DMS 273 (cell line): ENCODE measurements around the gene ADCY2.
"Not testable (repeated sequence)": the region's sequence is repeated elsewhere in the genome, so short reads cannot be mapped to it uniquely, and the experiment has no call there.

Source experiments
- DNase-seq: peaks from one replicate; lab custom pipeline; 2025; ENCODE audit not compliant: unreplicated experiment; lab: John Stamatoyannopoulos, UW

The ADCY2 gene

DNA sequence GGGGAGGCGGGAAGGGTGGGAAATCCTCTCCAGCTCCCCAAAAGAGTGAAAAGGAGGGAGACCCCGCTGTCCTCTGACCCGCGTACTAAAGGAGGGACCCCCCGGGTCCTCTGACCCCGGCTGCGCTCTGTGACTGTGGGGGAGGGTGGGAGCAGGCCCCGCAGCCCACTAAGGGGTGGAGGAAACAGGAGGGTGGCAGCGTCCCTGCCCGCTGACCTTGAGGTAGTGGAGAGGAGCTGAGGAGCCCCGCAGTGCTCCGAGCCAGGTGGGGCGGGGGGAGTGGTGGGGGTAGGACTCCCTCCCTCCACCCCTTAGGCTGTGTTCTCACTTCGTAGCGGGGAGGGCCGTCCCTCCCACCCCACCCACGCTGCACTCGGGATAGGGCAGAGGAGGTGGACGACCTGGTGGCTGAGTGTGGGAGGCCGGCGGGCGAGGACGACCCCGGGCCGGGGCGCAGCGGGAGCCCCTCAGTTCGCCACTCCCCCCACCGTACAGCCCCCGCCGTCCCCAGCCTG lies 449 bp upstream of the ADCY2 start:
- no peak for DNase-seq

DNA sequence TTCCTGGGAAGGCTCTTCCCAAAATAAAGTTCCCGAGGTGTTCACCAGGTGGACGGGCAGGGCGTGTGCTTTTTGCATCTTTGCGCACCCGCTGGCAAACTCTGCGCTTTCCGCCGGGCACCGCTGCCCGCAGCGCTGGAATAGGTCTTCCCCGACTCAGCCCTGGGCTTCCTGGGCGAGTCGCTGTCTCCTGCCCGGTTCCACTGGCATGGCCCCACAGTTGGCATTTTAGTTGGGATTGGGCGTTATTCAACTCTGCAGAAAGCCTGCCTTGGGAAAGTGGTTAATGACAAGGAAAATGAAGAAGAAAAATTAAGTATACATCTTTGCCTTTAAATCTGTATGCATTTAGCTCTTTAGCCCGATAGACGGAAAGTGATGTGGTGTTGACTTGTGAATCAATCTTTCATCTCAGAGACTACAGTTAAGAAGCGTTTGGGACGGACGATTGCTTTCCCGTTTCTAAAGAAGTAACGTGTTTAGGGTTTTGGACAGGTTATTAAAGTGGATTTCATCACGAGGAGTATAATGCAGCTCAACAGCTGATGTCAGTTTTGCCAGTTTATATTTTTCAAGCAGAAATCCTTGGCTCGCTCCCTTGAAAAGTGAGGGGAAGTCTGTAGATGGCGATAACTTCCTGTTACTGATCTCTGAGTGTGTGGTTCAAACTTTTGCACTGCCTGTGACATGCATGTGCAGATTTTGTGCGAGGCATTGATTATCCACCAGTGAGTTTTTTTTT lies 946 bp downstream of the ADCY2 start:
- peak; percentile 70 for DNase-seq

DNA sequence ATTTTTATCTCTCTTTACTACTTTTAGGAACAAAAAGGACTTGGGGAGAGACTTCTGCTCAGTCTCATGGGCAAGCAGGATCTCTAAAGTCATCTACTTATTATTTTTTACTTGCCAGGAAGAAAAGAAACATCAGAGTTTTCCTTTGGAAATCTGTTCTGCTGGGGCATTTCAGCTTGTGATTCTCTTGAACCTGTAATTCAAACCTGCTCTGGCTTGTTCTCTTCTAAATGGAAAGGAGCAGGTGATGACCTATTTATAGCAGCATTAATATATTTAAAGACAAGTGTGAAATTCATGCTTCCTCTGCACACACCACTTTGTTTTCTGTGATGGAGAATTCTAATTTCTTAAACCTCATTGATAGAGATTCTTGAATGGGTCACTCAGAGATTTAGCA lies 2.0 kb downstream of the ADCY2 start:
- no peak for DNase-seq

- DNase-seq, result peak; percentile 8
Measured at GRCh38 chr5:7398596-7399280, 2.8 kb downstream of the ADCY2 start.

- DNase-seq, result no peak
Measured at GRCh38 chr5:7405277-7405676, 9.3 kb downstream of the ADCY2 start.

DNA sequence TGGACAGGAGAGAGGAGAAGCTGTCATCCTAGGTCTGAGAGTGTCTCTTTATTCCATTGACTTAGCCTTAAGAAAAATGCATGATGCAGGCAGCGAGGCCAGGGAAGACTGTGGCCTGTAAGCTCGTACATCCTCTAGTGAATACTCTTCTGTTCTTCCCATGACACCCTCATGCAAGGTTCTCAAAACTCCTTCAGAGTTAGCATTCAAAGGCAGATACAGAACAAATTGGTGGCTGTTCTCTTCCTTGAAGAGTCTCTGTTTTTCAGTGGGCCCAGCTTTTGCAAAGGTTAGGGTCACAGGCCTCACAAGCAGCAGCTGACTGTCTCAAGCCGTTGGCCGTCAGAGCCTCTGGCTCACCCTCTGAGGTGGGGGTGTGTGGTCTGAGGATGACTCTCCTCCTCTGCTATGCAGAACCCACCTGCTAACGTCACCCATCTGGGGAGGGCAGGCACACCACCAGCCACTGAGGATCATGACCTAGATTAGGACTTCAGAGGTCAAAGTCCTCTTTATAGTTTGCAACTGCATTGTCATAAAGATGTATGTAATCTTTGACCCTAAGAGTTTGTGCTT lies 15.1 kb downstream of the ADCY2 start:
- no peak for DNase-seq

DNA sequence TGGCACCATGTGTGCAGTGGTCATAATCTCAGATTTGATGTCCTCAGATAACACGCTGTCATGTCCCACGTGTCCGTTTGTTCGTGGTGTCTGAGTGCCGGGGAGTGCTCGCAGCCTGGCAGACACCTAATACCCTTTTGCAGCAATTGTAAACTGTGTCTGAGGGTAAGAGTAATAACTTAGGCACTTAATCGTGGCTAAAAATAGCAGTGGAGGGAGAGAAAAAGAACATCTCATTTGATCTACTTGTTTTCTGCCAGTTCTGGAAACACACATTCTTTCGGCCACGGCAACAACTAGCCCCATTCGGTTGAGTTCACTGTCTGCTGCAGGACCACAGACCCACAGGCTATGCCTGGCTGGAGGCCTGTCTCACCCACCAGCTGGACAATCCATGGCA lies 16.5 kb downstream of the ADCY2 start:
- no peak for DNase-seq

DNA sequence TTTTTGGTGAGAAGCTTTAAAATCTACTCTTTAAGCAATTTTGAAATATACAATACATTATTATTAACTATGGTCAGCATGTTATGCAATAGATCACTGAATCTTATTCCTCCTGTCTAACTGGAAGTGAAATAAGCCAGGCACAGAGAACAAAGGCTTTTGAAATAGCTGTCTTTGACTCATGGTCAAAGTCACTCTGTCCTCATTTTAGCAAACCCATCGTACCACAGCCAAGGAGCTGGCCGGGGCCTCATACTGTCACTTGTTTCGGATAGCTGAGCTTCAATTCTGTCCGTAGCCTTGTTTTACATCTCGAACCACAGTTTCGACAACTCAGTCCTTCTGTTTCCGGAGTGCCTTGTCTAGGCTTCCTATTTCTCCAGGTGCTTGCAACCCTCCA lies 19.2 kb downstream of the ADCY2 start:
- DNase-seq, result no peak

GRCh38 chr5:7415587-7416535 lies 19.9 kb downstream of the ADCY2 start:
- DNase-seq, result no peak

GRCh38 chr5:7418276-7418675 lies 22.3 kb downstream of the ADCY2 start:
- no peak for DNase-seq

DNA sequence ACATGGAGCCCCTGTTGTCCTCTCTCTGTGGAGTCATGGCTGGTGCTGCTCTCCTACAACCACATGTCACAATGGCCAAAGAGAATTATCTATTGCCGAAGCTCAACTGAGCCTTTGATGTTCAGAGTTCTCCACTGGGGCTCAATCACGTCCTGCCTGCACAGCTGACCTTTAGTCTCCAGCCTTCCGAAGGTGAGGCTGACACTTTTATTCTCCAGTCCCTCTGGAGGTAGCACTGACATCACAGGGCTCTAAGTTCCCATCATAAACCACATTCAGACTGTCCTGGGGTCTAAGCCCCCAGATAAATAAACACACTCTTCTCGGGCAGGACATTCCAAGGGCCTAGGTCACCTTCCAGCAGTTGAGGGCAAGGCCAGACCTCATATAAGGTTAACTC lies 23.4 kb downstream of the ADCY2 start:
- no peak for DNase-seq

DNA sequence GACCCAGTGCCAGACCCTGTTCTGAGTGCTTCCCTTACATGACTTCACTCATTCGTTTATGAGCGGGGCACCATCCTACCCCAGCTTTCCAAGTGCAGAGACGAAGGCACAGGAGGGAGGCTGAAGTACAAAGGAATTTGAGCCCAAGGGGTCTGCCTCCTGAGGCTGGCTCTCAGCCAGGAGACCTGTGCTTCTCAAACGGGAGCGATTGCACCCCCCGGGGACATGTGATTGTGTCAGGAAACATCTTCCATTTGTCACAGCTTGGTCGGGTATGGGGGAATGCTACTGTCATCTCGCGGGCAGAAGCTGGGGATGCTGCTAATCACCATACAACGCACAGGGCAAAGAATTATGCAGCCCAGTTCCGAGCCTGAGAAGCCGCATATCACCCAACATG lies 23.9 kb downstream of the ADCY2 start:
- DNase-seq, result no peak

- DNase-seq, result no peak
Measured at GRCh38 chr5:7420510-7421280, 24.8 kb downstream of the ADCY2 start.

DNA sequence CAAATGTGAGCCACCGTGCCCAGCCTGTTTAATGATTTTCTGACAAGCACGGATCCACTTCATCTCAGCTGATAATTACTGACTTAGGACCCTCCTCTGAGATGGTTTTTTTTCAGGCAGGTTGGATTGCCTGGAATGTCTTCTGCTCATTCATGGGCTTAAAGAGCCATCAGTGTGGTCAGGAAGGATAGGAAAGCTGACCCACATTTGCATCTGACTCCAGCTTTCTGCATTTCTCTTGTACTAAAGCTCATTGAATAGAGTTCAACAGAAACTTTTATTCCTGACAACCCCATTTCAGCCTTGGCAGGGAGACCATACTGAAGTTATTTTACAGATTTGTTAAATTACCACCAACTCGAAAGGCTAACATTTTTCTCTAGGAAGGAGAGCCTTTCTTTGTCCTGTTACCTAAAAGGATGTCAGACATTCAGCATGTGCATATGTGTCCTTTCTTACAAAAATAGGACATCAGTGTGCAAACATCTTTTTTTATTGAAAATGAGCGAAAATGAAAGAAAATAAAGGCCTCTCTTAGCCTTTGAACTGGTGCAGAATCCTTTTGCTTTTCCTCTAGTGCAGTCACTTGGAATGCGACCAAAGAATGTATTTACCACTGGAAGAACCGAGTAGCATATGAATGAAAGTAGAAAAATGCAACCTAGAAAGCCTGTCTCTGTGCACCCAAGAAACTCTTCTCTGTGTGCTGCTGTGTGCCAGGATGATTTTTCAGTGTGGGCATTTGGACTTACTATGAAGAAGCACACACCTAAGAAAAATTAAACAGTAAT lies 26.6 kb downstream of the ADCY2 start:
- no peak for DNase-seq

- not testable (repeated sequence) for DNase-seq
Measured at GRCh38 chr5:7423231-7423630, 27.3 kb downstream of the ADCY2 start.

DNA sequence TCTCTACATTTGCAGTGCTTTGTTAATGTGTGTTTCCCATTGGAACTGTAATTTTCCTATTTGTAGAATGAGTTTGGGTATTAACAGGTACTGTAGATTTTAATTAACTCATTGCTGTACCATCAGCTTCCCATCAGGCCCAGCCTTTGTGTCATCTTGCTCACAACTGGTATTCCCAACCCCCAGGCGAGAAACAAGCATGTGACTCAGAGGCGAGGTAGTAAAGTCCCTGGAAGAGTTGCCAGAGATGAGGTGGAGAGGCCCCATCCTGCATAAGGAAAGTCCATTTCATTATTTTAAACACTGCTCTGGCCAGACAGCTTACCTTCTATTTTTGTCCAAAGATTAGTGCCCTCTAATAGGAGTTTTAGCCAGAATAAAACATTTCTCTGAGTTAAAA lies 29.9 kb downstream of the ADCY2 start:
- no peak for DNase-seq

GRCh38 chr5:7426284-7426683 lies 30.3 kb downstream of the ADCY2 start:
- no peak for DNase-seq

DNA sequence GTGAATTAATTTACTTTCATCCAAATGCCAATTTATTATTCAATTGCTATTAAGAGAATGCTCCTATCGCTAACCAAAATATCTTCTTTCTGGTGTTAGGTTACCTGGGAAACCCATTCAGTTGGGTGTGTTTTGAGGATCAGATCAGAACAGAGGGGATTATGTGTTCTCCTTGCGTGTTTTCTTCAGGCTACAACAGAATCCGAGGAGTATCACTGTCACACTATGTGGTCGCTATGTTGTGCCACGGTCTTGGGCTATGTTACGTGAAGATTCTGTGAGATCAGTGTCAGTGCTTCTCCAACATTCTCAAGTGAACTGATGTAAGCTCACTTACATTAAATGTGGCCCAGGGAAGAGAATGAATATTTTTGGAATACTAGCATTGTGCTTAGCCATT lies 39.0 kb downstream of the ADCY2 start:
- no peak for DNase-seq

DNA sequence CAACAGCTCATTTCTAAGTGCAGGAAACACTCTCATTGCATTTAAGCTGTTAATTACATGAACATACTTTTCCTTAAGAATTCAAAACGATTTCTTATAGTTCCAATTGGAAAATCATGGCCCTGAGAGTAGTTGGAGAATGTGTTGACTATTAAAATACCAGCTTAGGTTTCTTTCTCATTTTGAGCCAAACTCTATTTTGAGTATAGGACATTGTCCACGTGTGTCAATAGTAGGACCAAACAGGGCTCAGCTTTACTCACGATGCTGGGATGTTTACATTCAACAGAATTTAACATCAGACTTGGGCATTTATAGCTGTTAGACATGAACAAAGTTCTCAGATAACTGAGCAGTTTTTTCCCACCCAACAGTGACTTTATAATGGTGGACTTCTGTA lies 39.6 kb downstream of the ADCY2 start:
- DNase-seq, result no peak

DNA sequence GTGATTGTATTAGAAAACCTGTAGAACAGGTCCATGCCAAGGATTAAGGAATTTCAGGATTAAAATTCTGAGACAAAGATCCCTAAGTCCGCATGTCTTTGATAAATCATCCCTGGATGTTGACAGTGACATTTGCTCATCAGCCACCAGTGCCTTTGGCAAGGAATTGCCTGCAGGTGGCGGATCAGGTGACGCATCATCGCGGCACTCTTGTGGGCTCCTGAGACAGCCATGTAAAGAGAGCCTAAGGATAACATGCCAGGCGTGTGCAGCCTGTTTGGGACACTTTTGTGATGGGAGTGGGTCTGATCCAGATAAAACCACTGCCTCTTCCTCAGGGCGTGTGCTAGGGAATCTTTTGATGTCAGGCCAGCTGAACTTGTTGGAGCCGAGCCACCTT lies 40.6 kb downstream of the ADCY2 start:
- no peak for DNase-seq
